HEK293 (cell line): Measurements from ENCODE around the gene COX11.

Source experiments
- CTCF ChIA-PET: fragments of 350-600 bp; formaldehyde crosslinking; extraction: SDS; loops from one replicate; lab custom pipeline; 2021; ENCODE audit warnings: antibody characterized with exemption; lab: Yijun Ruan, JAX
- POLR2A ChIA-PET: fragments of 300-600 bp; formaldehyde crosslinking; extraction: SDS; loops from one replicate; lab custom pipeline; 2020; ENCODE audit warnings: antibody characterized with exemption, inconsistent platforms; lab: Yijun Ruan, JAX
- H3K27ac ChIP-seq: fragments of 200-500 bp; sonication (Bioruptor generic); 2 replicates; pipeline ENCODE4 v1.5.1; 2014; ENCODE audit warnings: low read depth, low read length, control low read depth, inconsistent platforms; ENCODE audit errors: extremely low read depth
- H3K36me3 ChIP-seq, 2 experiments: fragments of 200-500 bp in 1 of 2; sonication (Bioruptor generic) in 1 of 2; 1 replicate in 1 of 2; 2 replicates in 1 of 2; pipeline ENCODE4 v1.5.1; 2014 to 2017; ENCODE audit warnings: inconsistent platforms in 2 of 2, low read length in 2 of 2; ENCODE audit not compliant: control insufficient read depth in 2 of 2, insufficient read depth in 1 of 2
- H3K4me1 ChIP-seq: fragments of 200-500 bp; sonication (Bioruptor generic); 2 replicates; pipeline ENCODE4 v1.5.1; 2014; ENCODE audit warnings: mild to moderate bottlenecking, low read length, inconsistent platforms; ENCODE audit not compliant: control insufficient read depth, insufficient read depth
- H3K4me3 ChIP-seq: 2 replicates; pipeline ENCODE4 v1.5.1; 2011; ENCODE audit warnings: low read depth, mild to moderate bottlenecking, control low read depth, low read length, moderate library complexity
- H3K9me3 ChIP-seq: fragments of 200-500 bp; sonication (Bioruptor generic); 2 replicates; pipeline ENCODE4 v1.5.1; 2014; ENCODE audit warnings: low read depth, low read length, inconsistent platforms; ENCODE audit not compliant: control insufficient read depth, insufficient read depth
- KLF16 ChIP-seq: fragments of 450-650 bp; formaldehyde crosslinking; IDR thresholded peaks from 2 replicates; pipeline ENCODE4 v1.5.1; 2017; ENCODE audit warnings: missing biosample characterization, missing genetic modification characterization
- MYNN ChIP-seq: fragments of 450-650 bp; formaldehyde crosslinking; IDR thresholded peaks from 2 replicates; pipeline ENCODE4 v1.5.1; 2016; ENCODE audit warnings: missing biosample characterization, missing genetic modification characterization, borderline replicate concordance
- SETDB1 ChIP-seq: IDR thresholded peaks from one replicate; pipeline ENCODE4 v1.6.1; 2017; ENCODE audit warnings: mild to moderate bottlenecking, low read length, moderate library complexity, mixed read lengths; ENCODE audit not compliant: insufficient read length
- WT1 ChIP-seq: fragments of 450-650 bp; formaldehyde crosslinking; IDR thresholded peaks from 2 replicates; pipeline ENCODE4 v1.5.1; 2016; ENCODE audit warnings: missing biosample characterization, missing genetic modification characterization
- YY1 ChIP-seq: fragments of 450-650 bp; formaldehyde crosslinking; IDR thresholded peaks from 2 replicates; pipeline ENCODE4 v1.5.1; 2018; ENCODE audit warnings: missing biosample characterization, missing genetic modification characterization
- ZFP3 ChIP-seq: fragments of 450-650 bp; formaldehyde crosslinking; IDR thresholded peaks from 2 replicates; pipeline ENCODE4 v1.5.1; 2016; ENCODE audit warnings: low read depth, missing biosample characterization, missing genetic modification characterization
- ZNF114 ChIP-seq: fragments of 450-650 bp; formaldehyde crosslinking; IDR thresholded peaks from 2 replicates; pipeline ENCODE4 v1.5.0; 2017; ENCODE audit warnings: missing biosample characterization, missing genetic modification characterization
- ZNF140 ChIP-seq: fragments of 450-650 bp; formaldehyde crosslinking; IDR thresholded peaks from 2 replicates; pipeline ENCODE4 v1.5.1; 2016; ENCODE audit warnings: missing biosample characterization, missing genetic modification characterization
- ZNF24 ChIP-seq: fragments of 450-650 bp; formaldehyde crosslinking; IDR thresholded peaks from 2 replicates; pipeline ENCODE4 v1.5.1; 2016; ENCODE audit warnings: missing biosample characterization, missing genetic modification characterization
- ZNF530 ChIP-seq: fragments of 450-650 bp; formaldehyde crosslinking; IDR thresholded peaks from 2 replicates; pipeline ENCODE4 v1.5.1; 2016; ENCODE audit warnings: low read depth, missing biosample characterization, missing genetic modification characterization
- ZNF621 ChIP-seq: fragments of 450-650 bp; formaldehyde crosslinking; IDR thresholded peaks from 2 replicates; pipeline ENCODE4 v1.5.1; 2017; ENCODE audit warnings: missing biosample characterization, missing genetic modification characterization
- ZNF658 ChIP-seq: fragments of 450-650 bp; formaldehyde crosslinking; IDR thresholded peaks from 2 replicates; pipeline ENCODE4; 2016; ENCODE audit warnings: missing biosample characterization, missing genetic modification characterization
- ZNF670 ChIP-seq: fragments of 450-650 bp; formaldehyde crosslinking; IDR thresholded peaks from 2 replicates; pipeline ENCODE4 v1.5.1; 2016; ENCODE audit warnings: missing biosample characterization, missing genetic modification characterization, low read depth
- ZNF76 ChIP-seq: fragments of 450-650 bp; formaldehyde crosslinking; IDR thresholded peaks from 2 replicates; pipeline ENCODE4; 2016; ENCODE audit warnings: low read depth, missing biosample characterization, missing genetic modification characterization, borderline replicate concordance
- ZNF776 ChIP-seq: fragments of 450-650 bp; formaldehyde crosslinking; IDR thresholded peaks from 2 replicates; pipeline ENCODE4 v1.5.0; 2017; ENCODE audit warnings: missing biosample characterization, missing genetic modification characterization, borderline replicate concordance
- ZXDB ChIP-seq: fragments of 450-650 bp; formaldehyde crosslinking; IDR thresholded peaks from 2 replicates; pipeline ENCODE4 v1.5.1; 2016; ENCODE audit warnings: missing biosample characterization, missing genetic modification characterization
- TF ChIP-seq, protein P1 (sequence below): fragments of 450-650 bp; formaldehyde crosslinking; IDR thresholded peaks from 2 replicates; pipeline ENCODE4 v1.5.1; 2016; ENCODE audit warnings: missing biosample characterization, missing genetic modification characterization
- TF ChIP-seq, protein P2 (sequence below): fragments of 450-650 bp; formaldehyde crosslinking; IDR thresholded peaks from 2 replicates; pipeline ENCODE4 v1.5.1; 2016; ENCODE audit warnings: missing biosample characterization, missing genetic modification characterization
- TF ChIP-seq, protein P3 (sequence below): fragments of 450-650 bp; IDR thresholded peaks from 2 replicates; pipeline ENCODE4 v1.5.1; 2018; ENCODE audit warnings: missing biosample characterization, missing genetic modification characterization
- TF ChIP-seq, protein P4 (sequence below): fragments of 450-650 bp; formaldehyde crosslinking; IDR thresholded peaks from 2 replicates; pipeline ENCODE4 v1.5.1; 2016; ENCODE audit warnings: missing biosample characterization, missing genetic modification characterization, borderline replicate concordance
- TF ChIP-seq, protein P5 (sequence below): fragments of 450-650 bp; formaldehyde crosslinking; conservative IDR thresholded peaks from 2 replicates; pipeline ENCODE4 v1.5.1; 2016; ENCODE audit warnings: low read depth, missing biosample characterization, missing genetic modification characterization

Gene COX11

DNA sequence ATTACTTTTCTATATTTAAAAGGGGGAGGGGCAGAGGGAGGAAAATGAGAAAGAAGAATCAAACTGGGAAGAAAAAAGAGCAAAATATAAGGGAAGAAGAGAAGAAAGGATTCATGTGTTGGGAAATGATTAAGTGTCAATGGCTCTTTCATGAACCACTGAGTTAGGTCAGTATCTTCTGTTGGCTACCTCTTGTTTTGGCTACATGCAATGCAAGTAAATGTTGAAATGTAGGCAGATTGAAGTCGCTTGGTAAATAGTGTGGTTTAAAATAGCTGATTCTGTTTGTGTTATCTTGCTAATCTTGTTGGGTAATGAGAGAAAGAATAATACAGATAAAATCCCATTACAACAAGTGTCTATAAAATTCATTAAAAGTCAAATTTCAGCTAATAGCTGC is 27.2 kb downstream of the COX11 start:
- no peak overlapping the region for H3K4me3 ChIP-seq
- H3K36me3 ChIP-seq = peaks cover 24 to 44% of the 10 kb centered on the region in 2 experiments
- ChIA-PET POLR2A (no interaction called here), CTCF (no interaction called here)
- no peaks in the 10 kb centered on the region for H3K9me3 ChIP-seq
- peaks cover 5% of the 10 kb centered on the region; the same call in 1 of the 2 replicates for H3K4me1 ChIP-seq
- TF ChIP-seq ZNF76 (tag by site-specific recombination) = no peak
- no peak for TF ChIP-seq ZNF670 (tag by site-specific recombination)
- TF ChIP-seq ZNF24 = no peak
- no peak for TF ChIP-seq ZNF140 (tag by site-specific recombination)
- TF ChIP-seq, protein P1, sequence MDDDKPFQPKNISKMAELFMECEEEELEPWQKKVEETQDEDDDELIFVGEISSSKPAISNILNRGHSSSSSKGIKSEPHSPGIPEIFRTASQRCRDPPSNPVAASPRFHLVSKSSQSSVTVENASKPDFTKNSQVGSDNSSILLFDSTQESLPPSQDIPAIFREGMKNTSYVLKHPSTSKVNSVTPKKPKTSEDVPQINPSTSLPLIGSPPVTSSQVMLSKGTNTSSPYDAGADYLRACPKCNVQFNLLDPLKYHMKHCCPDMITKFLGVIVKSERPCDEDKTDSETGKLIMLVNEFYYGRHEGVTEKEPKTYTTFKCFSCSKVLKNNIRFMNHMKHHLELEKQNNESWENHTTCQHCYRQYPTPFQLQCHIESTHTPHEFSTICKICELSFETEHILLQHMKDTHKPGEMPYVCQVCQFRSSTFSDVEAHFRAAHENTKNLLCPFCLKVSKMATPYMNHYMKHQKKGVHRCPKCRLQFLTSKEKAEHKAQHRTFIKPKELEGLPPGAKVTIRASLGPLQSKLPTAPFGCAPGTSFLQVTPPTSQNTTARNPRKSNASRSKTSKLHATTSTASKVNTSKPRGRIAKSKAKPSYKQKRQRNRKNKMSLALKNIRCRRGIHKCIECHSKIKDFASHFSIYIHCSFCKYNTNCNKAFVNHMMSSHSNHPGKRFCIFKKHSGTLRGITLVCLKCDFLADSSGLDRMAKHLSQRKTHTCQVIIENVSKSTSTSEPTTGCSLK (tag by site-specific recombination) = no peak
- no peak for TF ChIP-seq SETDB1
- TF ChIP-seq ZFP3 = no peak
- TF ChIP-seq ZNF621 (tag by site-specific recombination) = no peak
- no peak for TF ChIP-seq ZNF658 (tag by site-specific recombination)
- TF ChIP-seq, protein P2, sequence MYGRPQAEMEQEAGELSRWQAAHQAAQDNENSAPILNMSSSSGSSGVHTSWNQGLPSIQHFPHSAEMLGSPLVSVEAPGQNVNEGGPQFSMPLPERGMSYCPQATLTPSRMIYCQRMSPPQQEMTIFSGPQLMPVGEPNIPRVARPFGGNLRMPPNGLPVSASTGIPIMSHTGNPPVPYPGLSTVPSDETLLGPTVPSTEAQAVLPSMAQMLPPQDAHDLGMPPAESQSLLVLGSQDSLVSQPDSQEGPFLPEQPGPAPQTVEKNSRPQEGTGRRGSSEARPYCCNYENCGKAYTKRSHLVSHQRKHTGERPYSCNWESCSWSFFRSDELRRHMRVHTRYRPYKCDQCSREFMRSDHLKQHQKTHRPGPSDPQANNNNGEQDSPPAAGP = no peak
- TF ChIP-seq WT1 (tag by site-specific recombination) = no peak
- H3K27ac ChIP-seq = no peak overlapping the region

DNA sequence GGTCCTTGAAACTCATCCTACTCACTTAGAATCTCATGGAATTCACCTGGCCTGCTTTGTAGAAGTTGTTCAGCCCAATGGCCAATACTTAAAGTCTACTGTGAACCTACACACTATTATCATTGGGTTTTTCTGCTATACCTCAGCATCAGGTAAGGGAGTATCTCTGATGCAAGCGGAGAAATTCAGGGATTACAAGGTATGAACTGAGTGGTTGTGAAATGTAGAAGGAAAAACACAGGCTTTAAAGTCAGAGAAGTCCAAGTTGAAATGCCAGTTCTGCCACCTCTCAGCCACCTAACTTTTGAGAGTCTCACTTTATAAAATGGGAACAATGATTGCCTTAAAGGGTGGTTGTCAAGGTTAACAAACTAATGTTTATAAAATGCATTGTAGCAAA is 31.0 kb downstream of the COX11 start:
- CTCF ChIA-PET = no interaction called here
- H3K36me3 ChIP-seq = peaks cover 33 to 69% of the 10 kb centered on the region in 2 experiments
- no peak overlapping the region for H3K27ac ChIP-seq

More for the DNA sequence above, 31.0 kb downstream of the COX11 start:
- Histone ChIP-seq H3K9me3 (no peaks in the 10 kb centered on the region), H3K4me3 (no peak overlapping the region), H3K4me1 (peaks cover 5% of the 10 kb centered on the region; the same call in 1 of the 2 replicates)
- TF ChIP-seq KLF16 (tag by site-specific recombination) (no peak), ZXDB (tag by site-specific recombination) (no peak), ZNF114 (tag by site-specific recombination) (no peak), ZNF776 (tag by site-specific recombination) (no peak), MYNN (no peak), ZNF530 (tag by site-specific recombination) (no peak), YY1 (tag by site-specific recombination) (no peak)
- TF ChIP-seq, protein P3, sequence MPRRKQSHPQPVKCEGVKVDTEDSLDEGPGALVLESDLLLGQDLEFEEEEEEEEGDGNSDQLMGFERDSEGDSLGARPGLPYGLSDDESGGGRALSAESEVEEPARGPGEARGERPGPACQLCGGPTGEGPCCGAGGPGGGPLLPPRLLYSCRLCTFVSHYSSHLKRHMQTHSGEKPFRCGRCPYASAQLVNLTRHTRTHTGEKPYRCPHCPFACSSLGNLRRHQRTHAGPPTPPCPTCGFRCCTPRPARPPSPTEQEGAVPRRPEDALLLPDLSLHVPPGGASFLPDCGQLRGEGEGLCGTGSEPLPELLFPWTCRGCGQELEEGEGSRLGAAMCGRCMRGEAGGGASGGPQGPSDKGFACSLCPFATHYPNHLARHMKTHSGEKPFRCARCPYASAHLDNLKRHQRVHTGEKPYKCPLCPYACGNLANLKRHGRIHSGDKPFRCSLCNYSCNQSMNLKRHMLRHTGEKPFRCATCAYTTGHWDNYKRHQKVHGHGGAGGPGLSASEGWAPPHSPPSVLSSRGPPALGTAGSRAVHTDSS (tag by site-specific recombination) = no peak
- TF ChIP-seq, protein P4, sequence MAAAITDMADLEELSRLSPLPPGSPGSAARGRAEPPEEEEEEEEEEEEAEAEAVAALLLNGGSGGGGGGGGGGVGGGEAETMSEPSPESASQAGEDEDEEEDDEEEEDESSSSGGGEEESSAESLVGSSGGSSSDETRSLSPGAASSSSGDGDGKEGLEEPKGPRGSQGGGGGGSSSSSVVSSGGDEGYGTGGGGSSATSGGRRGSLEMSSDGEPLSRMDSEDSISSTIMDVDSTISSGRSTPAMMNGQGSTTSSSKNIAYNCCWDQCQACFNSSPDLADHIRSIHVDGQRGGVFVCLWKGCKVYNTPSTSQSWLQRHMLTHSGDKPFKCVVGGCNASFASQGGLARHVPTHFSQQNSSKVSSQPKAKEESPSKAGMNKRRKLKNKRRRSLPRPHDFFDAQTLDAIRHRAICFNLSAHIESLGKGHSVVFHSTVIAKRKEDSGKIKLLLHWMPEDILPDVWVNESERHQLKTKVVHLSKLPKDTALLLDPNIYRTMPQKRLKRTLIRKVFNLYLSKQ = no peak
- TF ChIP-seq, protein P5, sequence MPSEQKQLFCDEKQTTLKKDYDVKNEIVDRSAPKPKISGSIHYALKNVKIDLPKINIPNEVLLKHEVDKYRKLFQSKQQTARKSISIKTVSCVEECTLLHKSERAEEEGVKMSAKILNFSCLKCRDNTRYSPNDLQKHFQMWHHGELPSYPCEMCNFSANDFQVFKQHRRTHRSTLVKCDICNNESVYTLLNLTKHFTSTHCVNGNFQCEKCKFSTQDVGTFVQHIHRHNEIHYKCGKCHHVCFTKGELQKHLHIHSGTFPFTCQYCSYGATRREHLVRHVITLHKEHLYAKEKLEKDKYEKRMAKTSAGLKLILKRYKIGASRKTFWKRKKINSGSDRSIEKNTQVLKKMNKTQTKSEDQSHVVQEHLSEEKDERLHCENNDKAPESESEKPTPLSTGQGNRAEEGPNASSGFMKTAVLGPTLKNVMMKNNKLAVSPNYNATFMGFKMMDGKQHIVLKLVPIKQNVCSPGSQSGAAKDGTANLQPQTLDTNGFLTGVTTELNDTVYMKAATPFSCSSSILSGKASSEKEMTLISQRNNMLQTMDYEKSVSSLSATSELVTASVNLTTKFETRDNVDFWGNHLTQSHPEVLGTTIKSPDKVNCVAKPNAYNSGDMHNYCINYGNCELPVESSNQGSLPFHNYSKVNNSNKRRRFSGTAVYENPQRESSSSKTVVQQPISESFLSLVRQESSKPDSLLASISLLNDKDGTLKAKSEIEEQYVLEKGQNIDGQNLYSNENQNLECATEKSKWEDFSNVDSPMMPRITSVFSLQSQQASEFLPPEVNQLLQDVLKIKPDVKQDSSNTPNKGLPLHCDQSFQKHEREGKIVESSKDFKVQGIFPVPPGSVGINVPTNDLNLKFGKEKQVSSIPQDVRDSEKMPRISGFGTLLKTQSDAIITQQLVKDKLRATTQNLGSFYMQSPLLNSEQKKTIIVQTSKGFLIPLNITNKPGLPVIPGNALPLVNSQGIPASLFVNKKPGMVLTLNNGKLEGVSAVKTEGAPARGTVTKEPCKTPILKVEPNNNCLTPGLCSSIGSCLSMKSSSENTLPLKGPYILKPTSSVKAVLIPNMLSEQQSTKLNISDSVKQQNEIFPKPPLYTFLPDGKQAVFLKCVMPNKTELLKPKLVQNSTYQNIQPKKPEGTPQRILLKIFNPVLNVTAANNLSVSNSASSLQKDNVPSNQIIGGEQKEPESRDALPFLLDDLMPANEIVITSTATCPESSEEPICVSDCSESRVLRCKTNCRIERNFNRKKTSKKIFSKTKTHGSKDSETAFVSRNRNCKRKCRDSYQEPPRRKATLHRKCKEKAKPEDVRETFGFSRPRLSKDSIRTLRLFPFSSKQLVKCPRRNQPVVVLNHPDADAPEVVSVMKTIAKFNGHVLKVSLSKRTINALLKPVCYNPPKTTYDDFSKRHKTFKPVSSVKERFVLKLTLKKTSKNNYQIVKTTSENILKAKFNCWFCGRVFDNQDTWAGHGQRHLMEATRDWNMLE (tag by site-specific recombination) = no peak
- POLR2A ChIA-PET = no interaction called here
